GM04504 (cell line): ENCODE data around the gene STX10.

ENCODE experiments used
- DNase-seq: peaks from one replicate; pipeline ENCODE4 v3.0.0-alpha.2; 2012; ENCODE audit warnings: low read depth

The STX10 gene

DNA sequence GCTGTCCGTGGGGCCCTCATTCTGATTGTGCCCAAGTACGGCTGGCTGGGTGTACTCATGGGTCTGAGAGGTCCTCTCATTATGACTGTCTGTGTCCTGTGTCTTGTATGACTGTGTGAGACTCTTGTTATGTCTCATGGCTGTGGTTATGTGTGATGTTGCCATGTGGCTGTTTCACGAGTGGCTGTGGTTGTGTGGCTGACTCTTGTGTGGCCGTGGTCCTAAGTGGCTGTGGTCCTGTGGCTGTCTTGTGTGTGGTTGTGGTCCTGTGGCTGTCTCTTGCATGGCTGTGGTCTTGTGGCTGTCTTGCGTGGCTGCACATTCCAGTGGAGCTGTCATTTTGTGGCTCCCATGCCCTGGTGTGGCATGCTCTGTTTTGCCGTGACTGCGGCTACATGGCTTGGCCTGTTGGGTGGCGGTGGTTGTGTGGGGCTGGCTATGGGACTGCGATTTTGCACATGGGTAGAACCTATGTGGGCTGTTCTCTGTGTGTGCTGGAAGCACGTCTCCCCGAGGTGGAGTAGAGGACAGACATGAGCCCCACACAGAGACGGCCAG lies 50.1 kb downstream of the STX10 start:
- no peak for DNase-seq

DNA sequence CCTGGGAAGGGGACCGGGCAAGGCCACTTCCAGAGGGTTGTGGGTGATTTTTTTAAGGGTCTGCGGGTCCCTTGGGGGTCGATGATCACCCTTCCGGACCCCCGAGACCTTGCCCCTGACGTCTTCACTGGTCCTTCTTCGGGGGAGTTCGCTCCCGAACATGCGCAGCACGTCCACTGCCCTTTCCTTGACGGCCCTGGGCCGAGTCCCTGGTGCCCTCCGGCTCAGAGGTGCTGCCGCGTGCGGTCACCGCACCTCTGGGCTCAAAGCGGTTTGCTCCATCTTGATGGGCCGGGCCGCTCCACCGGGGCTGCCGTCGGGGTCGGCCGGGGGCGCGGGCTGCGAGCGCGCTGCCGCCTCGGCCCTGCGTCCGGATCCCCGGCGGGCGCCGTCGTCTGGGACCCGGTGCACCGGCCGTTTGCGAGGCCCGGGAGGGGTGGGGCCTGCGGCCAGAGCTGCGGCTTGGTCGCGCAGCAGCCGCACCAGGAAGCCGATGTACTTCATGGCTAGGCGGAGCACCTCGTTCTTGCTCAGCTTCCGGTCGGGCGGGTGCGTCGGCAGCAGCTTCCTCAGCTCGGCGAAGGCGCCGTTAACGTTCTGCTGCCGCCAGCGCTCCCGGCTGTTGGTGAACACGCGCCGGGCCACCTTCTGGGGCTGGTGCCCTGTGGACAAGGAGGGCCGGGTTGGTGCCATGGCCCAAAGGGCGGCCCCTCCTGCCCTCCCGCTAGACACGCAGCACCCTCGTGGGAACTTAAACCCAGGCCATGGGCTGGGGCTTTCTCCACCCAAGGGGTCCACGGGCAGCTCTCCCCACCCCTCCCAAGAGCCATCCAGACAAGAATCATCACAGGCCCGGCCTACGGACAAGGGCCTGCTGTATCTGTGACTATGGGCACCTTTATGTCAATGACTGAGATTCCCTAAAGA lies 50.8 kb downstream of the STX10 start:
- peak; percentile 35 for DNase-seq

DNA sequence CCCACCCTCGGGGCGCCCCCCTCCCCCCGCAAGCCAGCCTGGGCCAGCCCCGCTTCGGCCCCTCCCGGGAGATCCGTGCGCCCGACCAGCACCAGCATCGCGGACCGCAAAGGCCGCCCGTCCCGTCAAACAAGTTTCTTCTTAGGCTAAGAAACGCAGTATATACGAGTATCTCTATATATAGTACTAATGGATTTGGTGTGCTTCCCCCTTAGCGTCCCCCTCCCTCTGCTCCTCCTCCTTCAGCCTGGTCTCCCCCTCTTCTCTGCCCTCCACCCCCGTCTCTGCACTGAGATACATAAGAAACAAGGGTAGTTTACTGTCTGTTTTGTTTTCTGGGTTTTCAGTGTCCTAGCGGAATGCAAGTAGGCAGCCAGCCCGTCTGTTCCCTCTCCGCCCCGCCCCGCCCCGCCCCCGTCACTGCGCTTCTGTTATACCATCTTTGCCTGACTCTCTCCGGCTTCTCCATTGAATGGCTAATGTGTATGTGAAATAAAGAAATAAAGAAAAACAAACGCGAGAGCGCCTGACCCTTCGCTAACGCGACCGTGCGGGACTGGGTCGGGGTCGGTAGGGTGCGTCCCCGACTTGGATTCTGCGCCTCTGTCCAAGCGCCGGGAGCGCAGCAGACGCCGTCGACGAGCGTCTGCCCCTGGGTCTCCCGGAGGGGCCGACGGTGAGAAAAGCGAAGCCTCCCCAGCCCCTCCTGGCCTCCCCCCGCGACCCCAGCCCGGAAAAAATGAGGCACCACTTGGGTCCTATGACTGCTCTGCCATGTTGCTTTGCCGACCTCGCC lies 51.7 kb downstream of the STX10 start:
- DNase-seq, result peak; percentile 30

DNA sequence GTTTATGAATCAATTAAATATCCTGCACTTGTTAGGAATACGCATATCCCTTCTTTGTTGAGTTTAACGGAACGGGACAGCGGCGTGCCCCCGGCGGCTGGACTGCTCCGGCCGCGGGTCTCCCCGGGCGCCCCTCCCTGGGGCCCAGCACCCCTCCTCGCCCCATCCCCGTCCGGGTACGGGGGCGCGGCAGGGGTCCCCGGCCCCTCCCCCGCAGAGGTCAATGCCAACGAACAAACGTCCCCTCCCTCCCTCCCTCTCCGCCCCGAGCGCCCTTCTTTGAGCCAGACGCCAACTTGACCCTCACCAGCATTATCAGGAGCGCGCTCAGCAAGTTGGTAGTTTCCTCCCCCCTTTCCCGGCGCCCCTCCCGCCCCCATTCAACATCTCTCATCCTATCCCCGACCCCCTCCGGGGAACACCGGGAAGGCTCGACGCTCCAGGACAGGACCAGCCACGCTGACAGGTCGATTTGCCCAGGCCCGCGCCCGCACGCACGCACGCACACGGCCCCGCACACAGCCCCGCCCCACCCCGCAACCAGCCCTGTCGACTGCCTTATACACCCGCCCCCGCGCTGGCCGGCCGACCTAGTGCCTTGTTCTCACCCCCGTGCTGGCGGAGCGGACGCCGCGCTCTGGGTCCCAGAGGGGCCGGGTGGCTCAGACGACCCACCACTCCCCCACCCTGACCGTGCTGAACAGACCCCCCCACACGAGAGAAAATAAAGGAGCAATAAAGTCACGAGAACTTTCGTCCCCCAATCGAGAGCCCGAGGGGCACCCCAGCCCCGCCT lies 52.5 kb downstream of the STX10 start:
- no peak for DNase-seq

DNA sequence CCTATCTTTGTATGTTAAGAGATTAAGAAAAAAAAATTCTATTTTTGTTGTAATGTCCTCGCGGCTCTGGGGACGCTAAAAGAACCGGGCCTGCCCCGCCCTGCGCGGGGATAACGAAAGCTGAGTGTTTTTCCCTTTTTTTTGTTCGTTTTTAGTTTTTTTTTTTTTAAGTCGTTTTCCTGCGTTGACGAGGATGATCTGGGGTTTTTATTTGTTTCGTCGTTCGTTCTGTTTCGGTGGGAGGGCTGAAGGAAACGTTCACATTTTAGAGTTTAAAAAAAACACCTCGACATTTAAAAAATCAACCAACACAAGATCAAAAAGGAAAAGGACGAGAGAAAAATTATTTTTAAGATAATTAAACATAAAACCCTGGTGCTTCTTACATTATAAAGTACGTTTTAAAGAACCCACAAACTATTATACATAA lies 53.1 kb downstream of the STX10 start:
- DNase-seq, result no peak

DNA sequence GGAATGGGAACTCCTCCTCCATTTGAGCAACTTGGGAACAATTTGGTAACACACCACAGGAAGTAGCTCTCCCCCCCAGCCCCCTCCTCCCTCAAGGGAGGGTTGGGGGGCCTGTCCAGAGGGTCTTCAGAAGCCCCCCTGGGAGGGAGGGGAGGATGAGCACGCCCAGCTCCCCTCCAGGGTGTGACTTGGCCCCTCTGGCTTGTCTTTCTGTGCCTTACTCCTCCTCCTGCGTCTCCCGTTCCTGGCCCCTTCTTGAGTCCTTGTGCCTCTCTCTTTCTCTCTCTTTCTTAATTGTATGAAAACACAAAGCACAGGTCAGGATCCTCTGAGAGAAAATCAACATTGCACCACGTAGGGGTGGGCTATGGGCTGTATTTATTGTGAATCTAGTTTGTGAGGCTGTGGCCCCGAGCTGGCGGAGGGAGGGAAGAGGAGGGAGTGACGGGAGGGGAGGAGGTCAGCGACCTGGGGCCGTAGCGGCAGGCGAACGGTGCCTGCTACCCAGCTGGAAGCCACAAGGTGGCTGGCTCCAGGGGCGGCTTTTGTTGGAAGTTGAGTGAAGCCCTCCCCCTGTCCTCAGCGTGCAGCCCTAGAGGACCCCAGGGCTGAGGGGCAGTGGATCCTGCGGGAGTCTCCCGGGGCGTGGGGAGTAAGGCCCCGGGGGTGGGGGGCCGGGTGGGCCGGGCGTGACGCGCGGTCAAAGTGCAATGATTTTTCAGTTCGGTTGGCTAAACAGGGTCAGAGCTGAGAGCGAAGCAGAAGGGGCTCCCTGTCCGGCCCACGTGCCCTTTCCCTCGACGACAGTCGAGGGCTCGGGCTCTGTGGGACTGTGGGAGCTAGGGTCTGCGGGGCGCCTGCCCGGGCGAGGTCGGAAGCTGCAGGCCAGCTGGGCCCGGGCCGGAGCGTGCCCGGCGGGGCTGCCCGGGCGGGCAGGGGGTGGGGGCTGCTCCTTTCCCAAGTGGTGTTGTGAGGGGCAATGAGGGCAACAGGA lies 53.9 kb downstream of the STX10 start:
- DNase-seq, result no peak

DNA sequence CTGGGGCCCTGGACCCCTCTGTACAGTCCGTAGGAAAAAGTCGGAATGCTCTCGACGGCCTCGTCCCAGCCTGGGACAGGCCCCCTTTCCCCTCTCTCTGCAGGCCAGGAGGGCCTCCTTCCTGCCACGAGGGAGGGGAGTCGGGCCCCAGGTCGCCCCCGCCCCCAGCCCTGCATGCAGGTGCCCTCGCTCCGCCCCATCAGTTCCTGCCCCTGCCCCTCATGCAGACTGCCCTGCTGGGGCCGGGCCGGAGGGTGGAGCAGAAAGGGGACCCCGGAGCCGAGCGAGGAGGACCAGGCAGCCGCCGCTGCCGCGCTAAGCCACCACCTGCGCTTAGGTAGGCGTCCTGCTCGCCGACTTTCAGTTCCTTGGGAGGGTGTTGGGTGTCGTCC lies 54.8 kb downstream of the STX10 start:
- no peak for DNase-seq

DNA sequence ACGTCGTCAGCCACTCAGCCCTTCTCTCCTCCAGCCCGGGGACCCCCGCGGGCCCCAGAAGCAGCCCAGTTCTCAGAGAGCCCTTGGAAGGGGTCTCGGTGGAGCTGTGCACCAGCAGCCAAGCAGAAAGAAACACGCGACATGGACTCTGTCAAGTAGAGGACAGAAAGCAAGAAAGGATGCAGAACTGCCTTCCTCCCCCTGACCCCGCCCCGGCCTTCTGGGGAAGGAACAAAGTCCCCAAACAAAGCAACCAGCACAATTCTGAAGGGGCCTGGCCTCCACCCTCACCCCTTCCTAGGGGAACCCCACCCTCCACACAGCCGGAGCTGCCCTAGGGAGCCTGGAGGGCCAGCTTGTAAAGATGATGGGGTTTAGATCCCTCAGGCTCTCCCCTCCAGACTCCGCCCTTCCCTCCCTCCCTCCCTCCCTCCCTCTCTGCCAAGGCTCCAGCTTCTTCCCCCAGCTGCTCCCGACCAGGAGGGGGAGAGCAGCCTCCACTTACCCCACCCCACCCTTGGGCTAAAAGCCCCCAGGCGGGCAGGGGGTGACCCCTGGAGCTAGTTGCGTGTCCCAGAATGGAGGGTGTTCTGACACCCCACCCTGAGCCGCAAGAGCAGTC lies 55.3 kb downstream of the STX10 start:
- DNase-seq, result no peak

DNA sequence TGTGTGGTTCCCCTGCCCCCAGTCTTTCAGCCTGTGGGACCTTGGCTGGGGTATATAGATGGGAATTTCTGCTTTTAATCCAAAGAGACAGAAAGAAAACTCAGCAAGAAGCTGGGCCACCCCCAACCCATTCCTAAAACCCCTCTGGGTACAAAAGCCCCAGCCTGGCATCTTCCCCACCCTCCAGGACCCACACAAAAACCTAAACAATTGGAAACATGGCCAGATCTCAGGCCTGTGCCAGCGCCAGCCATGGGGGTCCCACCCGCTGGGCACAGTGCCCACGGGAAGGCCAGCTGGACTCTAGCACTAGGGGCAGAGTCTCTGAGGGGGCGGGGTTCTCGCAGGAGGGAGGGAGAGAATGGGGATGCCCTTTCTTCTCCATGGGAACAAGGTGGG lies 56.1 kb downstream of the STX10 start:
- DNase-seq, result no peak
